CMK (cell line): Measurements from ENCODE around the gene SNRK.

Experiments
- DNase-seq: peaks from one replicate; pipeline ENCODE4 v3.0.0-alpha.2; 2010; ENCODE audit warnings: low read depth

The SNRK gene, protein sequence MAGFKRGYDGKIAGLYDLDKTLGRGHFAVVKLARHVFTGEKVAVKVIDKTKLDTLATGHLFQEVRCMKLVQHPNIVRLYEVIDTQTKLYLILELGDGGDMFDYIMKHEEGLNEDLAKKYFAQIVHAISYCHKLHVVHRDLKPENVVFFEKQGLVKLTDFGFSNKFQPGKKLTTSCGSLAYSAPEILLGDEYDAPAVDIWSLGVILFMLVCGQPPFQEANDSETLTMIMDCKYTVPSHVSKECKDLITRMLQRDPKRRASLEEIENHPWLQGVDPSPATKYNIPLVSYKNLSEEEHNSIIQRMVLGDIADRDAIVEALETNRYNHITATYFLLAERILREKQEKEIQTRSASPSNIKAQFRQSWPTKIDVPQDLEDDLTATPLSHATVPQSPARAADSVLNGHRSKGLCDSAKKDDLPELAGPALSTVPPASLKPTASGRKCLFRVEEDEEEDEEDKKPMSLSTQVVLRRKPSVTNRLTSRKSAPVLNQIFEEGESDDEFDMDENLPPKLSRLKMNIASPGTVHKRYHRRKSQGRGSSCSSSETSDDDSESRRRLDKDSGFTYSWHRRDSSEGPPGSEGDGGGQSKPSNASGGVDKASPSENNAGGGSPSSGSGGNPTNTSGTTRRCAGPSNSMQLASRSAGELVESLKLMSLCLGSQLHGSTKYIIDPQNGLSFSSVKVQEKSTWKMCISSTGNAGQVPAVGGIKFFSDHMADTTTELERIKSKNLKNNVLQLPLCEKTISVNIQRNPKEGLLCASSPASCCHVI

GRCh38 chr3:43286115-43286840 lies at the start of gene SNRK:
Gene SNRK (plus strand): TSS chr3:43286540. CDS start chr3:43303204, 16,664 bp downstream.
- peak; percentile 44 for DNase-seq

DNA sequence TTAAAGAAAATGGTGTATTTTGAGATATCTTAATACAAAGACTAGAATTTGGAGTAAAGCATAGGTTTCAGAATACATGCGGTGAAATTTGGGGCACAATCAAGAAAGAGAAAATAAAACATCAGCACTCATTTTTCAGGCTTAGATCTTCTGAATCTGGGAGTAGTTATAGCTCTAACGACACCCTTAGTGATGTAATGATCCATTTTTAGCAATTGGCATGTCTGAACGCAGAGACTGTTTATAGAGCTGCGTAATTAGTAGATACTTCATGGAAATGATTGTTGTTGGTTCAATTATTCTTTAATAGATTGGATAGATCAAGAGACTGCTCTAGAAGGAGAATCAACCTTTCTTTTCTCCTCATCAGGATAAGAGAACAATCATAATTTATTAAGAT lies 47.5 kb upstream of the SNRK start:
- no peak for DNase-seq

- DNase-seq, result no peak
Observed at GRCh38 chr3:43239755-43240154, 46.6 kb upstream of the SNRK start.

DNA sequence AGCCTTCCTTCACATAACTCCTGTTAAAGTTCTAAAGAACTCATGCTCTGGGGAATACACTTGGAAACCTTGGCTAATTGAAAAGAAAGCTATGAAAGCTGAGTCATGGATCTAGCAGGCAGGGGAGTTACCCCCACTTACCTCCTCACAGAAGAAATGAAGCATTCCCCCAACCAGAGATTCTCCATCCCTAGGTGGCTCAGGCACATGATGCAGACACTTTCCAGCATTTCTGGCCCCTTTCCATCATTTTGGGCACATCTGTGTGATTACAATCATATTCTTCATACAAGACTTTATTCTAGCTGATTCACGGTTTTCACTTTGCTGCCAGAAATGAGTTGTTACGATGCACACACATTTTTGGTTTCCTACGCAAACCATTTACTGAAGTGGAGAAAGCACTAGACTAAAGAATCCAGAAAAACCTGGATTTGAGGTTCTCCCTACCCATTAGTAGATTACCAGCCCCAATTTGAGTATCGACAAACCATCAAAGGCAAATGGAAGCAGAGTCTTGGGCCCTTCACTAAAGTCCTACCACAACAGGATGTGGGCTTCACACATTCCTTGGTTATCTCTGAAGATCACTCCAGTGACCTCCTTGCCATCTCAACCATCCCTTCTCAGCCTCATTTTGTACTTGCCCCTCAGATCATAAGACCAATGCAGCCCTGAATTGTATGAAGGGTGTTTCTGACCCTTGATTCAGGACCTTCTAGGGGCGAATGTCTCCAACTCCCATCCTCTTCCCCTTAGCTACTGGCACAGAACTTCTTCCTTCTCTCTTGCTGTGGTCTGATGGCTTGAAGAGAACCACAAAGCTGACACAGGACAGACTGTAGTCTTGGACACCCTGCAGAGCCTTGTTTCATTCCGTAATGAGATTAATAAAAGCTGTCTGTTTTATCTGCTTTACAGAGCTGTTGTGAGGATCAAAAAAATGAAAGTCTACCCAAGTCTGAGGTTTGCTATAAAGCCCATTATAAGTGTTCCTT lies 42.5 kb upstream of the SNRK start:
- peak; percentile 66 for DNase-seq

DNA sequence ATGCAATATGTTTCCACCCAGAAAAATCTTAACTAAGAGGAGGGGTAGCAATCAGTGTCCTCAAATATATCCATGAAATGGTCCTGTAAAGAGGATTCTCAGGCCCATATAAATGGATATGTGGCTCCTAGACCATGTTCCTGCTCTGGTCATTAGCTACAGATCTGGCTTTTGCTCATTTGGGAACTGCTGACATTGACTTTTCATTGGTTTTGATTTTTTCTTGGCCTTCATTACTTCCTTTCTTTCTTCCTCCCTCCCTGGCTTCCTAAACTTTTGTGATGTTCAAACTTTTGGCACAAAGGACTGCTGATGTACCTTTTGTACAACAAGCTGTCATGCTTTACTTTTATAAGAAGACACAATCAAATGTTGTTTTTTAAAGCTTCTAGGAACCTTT lies 41.6 kb upstream of the SNRK start:
- no peak for DNase-seq

- no peak for DNase-seq
Observed at GRCh38 chr3:43246976-43247375, 39.4 kb upstream of the SNRK start.

- no peak for DNase-seq
Observed at GRCh38 chr3:43247561-43248184, 38.7 kb upstream of the SNRK start.

- no peak for DNase-seq
Observed at GRCh38 chr3:43248185-43248583, 38.2 kb upstream of the SNRK start.

- DNase-seq, result no peak
Observed at GRCh38 chr3:43248973-43249372, 37.4 kb upstream of the SNRK start.

GRCh38 chr3:43249405-43249804 lies 36.9 kb upstream of the SNRK start:
- no peak for DNase-seq

DNA sequence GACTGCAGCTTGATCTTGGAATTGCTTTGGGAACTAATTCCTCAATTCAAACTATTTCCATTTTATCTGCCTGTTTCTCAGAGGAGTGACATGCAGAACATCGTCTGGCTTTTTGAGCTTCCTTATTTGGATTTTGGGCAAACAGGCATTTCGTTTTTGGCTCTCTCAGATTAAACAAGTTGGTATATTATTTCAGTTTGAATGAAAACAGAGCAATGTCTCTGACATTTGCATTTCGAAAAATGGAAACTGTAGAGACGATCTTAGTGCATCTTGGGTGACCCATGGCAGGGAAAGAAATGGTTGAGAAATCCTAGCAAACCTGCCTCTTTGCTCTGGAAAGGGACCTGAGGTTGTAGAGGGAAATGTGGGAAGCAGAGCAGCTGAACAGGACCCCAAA lies 33.0 kb upstream of the SNRK start:
- DNase-seq, result no peak

DNA sequence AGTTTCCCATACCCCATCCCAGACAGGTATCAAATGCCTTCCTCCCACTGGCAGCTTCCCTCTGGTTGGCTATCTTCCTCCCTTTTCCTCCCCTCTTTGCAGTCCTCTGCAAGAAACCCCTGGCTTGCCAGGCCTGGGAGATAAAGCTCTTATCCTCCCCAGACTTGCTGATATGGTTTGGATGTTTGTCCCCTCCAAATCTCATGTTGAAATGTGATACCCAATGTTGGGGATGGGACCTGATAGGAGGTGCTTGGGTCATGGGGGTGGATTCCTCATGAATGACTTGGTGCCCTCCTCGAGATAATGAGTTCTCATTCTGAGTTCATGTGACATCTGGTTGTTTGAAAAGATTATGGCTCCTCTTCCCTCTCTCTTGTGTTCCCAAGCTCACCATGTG lies 32.2 kb upstream of the SNRK start:
- DNase-seq, result no peak

- DNase-seq, result no peak
Observed at GRCh38 chr3:43255662-43256061, 30.7 kb upstream of the SNRK start.

DNA sequence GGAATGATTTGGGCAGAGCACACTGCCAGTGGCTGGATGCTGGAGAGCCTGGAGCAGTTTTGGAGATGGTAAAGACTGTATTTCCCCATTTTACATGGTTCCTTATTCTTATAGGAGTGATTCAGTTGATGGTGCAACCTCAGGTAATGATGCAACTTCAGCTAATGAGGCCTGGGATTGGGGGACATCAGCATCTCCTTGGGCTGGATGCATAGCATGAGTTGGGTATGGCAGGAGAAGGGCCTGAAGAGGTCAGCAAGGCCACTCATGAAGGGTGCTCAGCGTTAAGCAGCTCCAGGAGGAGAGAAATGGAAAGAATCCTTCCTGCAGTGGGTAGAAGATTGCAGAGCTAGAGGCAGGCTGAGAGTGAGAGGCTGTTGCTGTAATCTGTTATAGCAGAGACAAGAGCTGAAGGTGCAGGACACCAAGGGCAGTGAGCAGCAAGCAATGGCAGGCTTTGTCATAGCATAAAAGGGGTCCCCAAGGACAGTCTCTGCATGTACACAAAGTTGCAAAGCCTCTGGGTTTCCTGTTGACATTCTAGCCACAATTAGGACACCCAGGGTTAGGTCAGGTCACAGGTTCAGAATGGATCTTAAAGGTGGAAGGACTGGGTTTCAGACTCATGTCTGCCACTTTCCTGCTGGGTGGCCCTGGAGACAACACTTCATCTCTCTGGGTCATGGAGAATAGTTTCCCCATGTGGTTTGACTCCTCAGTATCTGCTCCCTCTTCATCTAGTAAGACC lies 29.5 kb upstream of the SNRK start:
- no peak for DNase-seq

- no peak for DNase-seq
Observed at GRCh38 chr3:43257850-43258249, 28.5 kb upstream of the SNRK start.

DNA sequence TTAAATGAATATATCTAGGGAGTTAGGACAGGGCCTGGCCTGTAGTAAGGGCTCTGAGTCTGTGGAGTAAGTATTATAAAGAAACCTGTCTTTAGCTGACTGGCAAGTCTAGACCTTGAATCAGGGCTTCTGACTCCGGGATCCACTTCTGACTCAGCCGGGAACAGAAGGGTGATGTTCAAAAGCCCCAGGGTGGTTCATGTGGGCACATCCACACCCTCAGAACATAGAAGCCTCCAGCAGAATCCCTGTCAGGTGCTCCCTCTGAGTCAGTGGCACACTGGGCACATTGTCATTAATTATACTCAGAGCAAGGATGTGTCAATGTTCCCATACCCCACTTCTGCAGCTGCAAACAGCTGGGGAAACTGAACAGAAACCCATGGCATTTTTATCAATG lies 26.7 kb upstream of the SNRK start:
- DNase-seq, result no peak

DNA sequence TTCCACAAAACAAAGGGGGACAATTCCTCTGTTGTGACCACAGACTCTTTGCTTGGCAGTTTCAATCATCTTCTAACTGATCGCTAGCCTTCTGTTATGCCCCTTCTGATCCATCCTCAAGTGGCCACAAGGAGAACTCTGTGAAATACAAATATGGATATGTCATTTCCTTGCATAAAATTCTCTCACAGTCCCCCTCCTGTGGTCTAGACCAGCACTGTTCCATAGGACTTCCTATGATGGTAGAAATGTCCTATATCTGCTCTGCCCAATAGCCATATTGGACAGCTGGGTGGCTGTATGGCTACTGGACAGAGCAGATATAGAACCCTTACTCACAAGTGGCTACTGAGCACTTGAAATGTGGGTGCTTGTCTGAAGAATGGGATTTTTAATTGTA lies 25.9 kb upstream of the SNRK start:
- no peak for DNase-seq

GRCh38 chr3:43262194-43262593 lies 24.1 kb upstream of the SNRK start:
- no peak for DNase-seq

- DNase-seq, result no peak
Observed at GRCh38 chr3:43266451-43266850, 19.9 kb upstream of the SNRK start.

GRCh38 chr3:43266995-43267394 lies 19.3 kb upstream of the SNRK start:
- DNase-seq, result no peak
